Mammary epithelial cell (primary cell): ENCODE measurements around the gene CALR.

Experiments used
- EZH2 ChIP-seq: IDR thresholded peaks from 2 replicates; pipeline ENCODE4 v1.6.1; 2012; ENCODE audit warnings: low read length, inconsistent platforms, borderline replicate concordance
- TF ChIP-seq, protein P1 (sequence below), 2 donors: IDR thresholded peaks in 1 of 2; conservative IDR thresholded peaks in 1 of 2; 2 replicates each; pipeline ENCODE4 v1.5.1; 2011 to 2012; ENCODE audit warnings: inconsistent platforms in 2 of 2, low read length in 2 of 2, mild to moderate bottlenecking in 2 of 2, control low read depth in 1 of 2, low read depth in 1 of 2; ENCODE audit not compliant: insufficient read depth in 1 of 2; ENCODE audit errors: extremely low read depth in 1 of 2

DNA sequence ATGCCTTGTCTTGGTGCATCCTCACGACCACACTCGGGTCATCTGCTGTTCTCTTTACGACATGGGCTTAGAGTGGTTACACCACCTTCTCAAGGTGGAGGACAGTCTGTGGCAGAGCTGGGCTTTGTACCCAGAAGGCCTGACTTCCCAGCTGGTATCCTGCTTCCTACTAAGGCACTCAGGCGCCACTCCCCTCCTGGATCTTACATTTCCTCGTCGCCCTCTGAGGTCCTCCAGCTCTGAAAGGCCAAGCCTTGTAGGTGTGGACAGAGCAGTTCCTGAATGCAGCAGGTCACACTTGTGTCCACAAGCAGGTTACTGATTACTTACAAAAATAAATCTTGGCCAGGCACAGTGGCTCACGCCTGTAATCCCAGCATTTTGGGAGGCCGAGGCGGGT is 31.2 kb upstream of the CALR start:
- TF ChIP-seq, protein P1, sequence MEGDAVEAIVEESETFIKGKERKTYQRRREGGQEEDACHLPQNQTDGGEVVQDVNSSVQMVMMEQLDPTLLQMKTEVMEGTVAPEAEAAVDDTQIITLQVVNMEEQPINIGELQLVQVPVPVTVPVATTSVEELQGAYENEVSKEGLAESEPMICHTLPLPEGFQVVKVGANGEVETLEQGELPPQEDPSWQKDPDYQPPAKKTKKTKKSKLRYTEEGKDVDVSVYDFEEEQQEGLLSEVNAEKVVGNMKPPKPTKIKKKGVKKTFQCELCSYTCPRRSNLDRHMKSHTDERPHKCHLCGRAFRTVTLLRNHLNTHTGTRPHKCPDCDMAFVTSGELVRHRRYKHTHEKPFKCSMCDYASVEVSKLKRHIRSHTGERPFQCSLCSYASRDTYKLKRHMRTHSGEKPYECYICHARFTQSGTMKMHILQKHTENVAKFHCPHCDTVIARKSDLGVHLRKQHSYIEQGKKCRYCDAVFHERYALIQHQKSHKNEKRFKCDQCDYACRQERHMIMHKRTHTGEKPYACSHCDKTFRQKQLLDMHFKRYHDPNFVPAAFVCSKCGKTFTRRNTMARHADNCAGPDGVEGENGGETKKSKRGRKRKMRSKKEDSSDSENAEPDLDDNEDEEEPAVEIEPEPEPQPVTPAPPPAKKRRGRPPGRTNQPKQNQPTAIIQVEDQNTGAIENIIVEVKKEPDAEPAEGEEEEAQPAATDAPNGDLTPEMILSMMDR (conservative IDR thresholded peaks at IDR 0.05 in 1 of 2, IDR thresholded peaks at IDR 0.05 in 1 of 2; ENCODE audit: extremely low read depth in 1 of 2, insufficient read depth in 1 of 2, low read depth in 1 of 2, low read length in 2 of 2), result no peak
- no peak for TF ChIP-seq EZH2
